ACC112 (cell line): ENCODE results near the gene MINDY4.

Experiments
- H2AFZ ChIP-seq: fragments of 200-600 bp; sonication (generic); one replicate; pipeline ENCODE4 v1.6.0; 2017; ENCODE audit warnings: antibody characterized with exemption, low read length; ENCODE audit not compliant: unreplicated experiment
- H3K27ac ChIP-seq: fragments of 200-600 bp; sonication (generic); 2 replicates; pipeline ENCODE4 v1.5.1; 2014; ENCODE audit warnings: low read depth, mild to moderate bottlenecking, antibody characterized with exemption, low read length, moderate library complexity
- H3K27me3 ChIP-seq: fragments of 200-600 bp; sonication (generic); 2 replicates; pipeline ENCODE4 v1.6.1; 2014; ENCODE audit warnings: mild to moderate bottlenecking, antibody characterized with exemption, low read length, moderate library complexity, mixed read lengths; ENCODE audit not compliant: insufficient read depth
- H3K36me3 ChIP-seq: fragments of 200-600 bp; sonication (generic); 2 replicates; pipeline ENCODE4 v1.6.1; 2016; ENCODE audit warnings: mild to moderate bottlenecking, antibody characterized with exemption, low read length, moderate library complexity, mixed read lengths; ENCODE audit not compliant: insufficient read depth
- H3K4me1 ChIP-seq: fragments of 200-600 bp; sonication (generic); one replicate; pipeline ENCODE4 v1.6.1; 2016; ENCODE audit warnings: low read length, mixed read lengths; ENCODE audit not compliant: insufficient read depth, unreplicated experiment, control insufficient read depth
- H3K4me3 ChIP-seq: fragments of 200-600 bp; sonication (generic); 2 replicates; pipeline ENCODE4 v1.5.1; 2014; ENCODE audit warnings: mild to moderate bottlenecking, low read depth, low read length
- H3K79me2 ChIP-seq: fragments of 200-600 bp; sonication (generic); one replicate; pipeline ENCODE4 v1.6.0; 2016; ENCODE audit warnings: low read length; ENCODE audit not compliant: control insufficient read depth, unreplicated experiment, insufficient read depth

Gene MINDY4

GRCh38 chr7:30755384-30756154 is 15.6 kb upstream of the MINDY4 start:
- H3K79me2 ChIP-seq: no peaks in the 10 kb centered on the region
- H3K36me3 ChIP-seq: no peaks in the 10 kb centered on the region
- peaks cover 19% of the 10 kb centered on the region for H3K4me1 ChIP-seq
- no peak overlapping the region for H3K27ac ChIP-seq
- no peaks in the 10 kb centered on the region for H3K27me3 ChIP-seq
- no peak overlapping the region for H3K4me3 ChIP-seq
- no peak overlapping the region for H2AFZ ChIP-seq

- H3K4me3 ChIP-seq: no peak overlapping the region
- peaks cover 8% of the 10 kb centered on the region for H3K4me1 ChIP-seq
- H2AFZ ChIP-seq: no peak overlapping the region
- peaks cover 14% of the 10 kb centered on the region; the same call in 1 of the 2 replicates for H3K27me3 ChIP-seq
- H3K27ac ChIP-seq: no peak overlapping the region
- H3K79me2 ChIP-seq: no peaks in the 10 kb centered on the region
- H3K36me3 ChIP-seq: no peaks in the 10 kb centered on the region
These were observed 13.9 kb upstream of the MINDY4 start for GRCh38 chr7:30757342-30757692.

GRCh38 chr7:30760514-30761213 is 10.6 kb upstream of the MINDY4 start:
- Histone ChIP-seq H3K4me1 (peaks cover 7% of the 10 kb centered on the region), H3K4me3 (no peak overlapping the region), H3K27ac (no peak overlapping the region), H2AFZ (no peak overlapping the region), H3K79me2 (no peaks in the 10 kb centered on the region), H3K27me3 (peaks cover 14% of the 10 kb centered on the region; the same call in 1 of the 2 replicates), H3K36me3 (no peaks in the 10 kb centered on the region)

DNA sequence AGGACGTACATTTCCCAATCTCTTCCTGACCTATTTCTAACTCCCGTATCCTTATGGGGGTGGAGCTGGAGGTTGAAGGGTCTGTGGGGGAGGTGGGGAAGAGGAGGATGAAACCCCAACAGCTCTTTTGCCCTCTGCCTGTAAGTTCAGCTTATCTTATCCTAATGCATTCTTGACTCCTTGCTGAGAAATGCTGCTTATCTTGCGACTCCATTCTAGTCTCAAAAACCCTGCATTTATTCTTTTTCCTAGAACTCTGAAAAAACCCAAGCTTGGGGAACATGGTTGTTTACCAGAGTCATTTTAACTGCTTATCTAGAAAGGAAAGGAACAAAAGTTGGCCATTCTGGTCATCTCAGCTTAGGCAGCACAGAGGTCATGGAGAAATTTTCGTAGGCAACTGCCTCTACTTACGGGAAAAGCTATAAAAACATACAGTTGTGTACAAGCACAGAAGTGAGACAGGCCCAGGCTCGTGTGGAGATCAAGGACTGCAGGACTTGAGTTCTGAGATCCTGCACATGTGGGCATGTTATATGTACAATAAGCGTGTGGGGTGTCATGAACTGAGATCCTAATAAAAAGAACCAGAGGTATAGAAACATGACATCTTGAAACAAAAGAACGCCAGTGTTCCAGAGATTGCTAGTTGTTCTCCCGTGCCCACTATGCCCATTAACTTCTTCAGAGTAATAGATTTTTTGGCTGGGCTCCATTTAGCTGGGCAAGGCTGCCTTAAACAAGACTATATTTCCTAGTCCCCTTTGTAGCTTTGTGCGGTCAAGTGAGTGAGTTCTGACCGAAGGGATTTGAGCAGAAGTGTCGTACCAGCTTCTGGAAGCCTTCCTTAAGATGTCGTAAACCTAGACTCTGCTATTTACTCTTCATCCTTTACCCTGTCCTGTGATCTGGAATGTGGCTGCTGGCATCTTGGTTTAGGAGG is 9.7 kb upstream of the MINDY4 start:
- peaks cover 14% of the 10 kb centered on the region; the same call in 1 of the 2 replicates for H3K27me3 ChIP-seq
- H3K36me3 ChIP-seq: no peaks in the 10 kb centered on the region
- no peak overlapping the region for H3K4me3 ChIP-seq
- H3K4me1 ChIP-seq: peaks cover 7% of the 10 kb centered on the region
- no peak overlapping the region for H3K27ac ChIP-seq
- H2AFZ ChIP-seq: no peak overlapping the region
- no peaks in the 10 kb centered on the region for H3K79me2 ChIP-seq

- H3K4me1 ChIP-seq: peaks cover 7% of the 10 kb centered on the region
- peak overlapping the region; percentile 9 for H2AFZ ChIP-seq
- no peak overlapping the region; the same call in 1 of the 2 replicates for H3K27ac ChIP-seq
- H3K4me3 ChIP-seq: no peak overlapping the region
- H3K36me3 ChIP-seq: no peaks in the 10 kb centered on the region
- no peaks in the 10 kb centered on the region for H3K79me2 ChIP-seq
- peaks cover 14% of the 10 kb centered on the region; the same call in 1 of the 2 replicates for H3K27me3 ChIP-seq
These were observed 6.9 kb upstream of the MINDY4 start for GRCh38 chr7:30764030-30764975.

GRCh38 chr7:30765408-30765807 is 5.8 kb upstream of the MINDY4 start:
- Histone ChIP-seq H3K36me3 (no peaks in the 10 kb centered on the region), H3K4me3 (no peak overlapping the region), H3K79me2 (no peaks in the 10 kb centered on the region), H2AFZ (no peak overlapping the region), H3K4me1 (peaks cover 7% of the 10 kb centered on the region), H3K27ac (no peak overlapping the region), H3K27me3 (peaks cover 14% of the 10 kb centered on the region; the same call in 1 of the 2 replicates)

DNA sequence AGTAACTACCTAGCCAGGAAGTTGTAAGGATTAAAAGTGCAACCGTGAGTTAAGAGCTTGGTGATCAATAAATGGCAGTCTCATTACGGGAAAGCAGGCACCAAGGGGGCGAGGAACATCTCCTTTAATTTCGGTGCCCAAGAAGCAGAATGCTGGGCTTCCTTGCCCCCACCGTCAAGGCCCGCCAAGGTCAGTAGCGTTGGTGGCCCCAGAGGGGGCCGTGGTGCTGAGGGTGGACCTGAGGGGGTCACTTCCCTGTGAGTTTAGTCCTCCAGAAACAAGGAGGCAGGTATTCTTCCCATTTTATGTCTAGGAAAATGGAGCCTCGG is 408 bp upstream of the MINDY4 start:
- H3K4me1 ChIP-seq: peaks cover 7% of the 10 kb centered on the region
- H3K36me3 ChIP-seq: no peaks in the 10 kb centered on the region
- no peak overlapping the region for H3K27ac ChIP-seq
- peak overlapping the region; percentile 63 for H2AFZ ChIP-seq
- peak overlapping the region; percentile 94 for H3K4me3 ChIP-seq
- H3K79me2 ChIP-seq: peaks cover 8% of the 10 kb centered on the region
- H3K27me3 ChIP-seq: no peaks in the 10 kb centered on the region

- H3K27me3 ChIP-seq: no peaks in the 10 kb centered on the region
- peak overlapping the region; percentile 94 for H3K4me3 ChIP-seq
- H3K36me3 ChIP-seq: no peaks in the 10 kb centered on the region
- no peak overlapping the region for H3K27ac ChIP-seq
- H3K4me1 ChIP-seq: peaks cover 7% of the 10 kb centered on the region
- H3K79me2 ChIP-seq: peaks cover 8% of the 10 kb centered on the region
- peak overlapping the region; percentile 63 for H2AFZ ChIP-seq
These were observed 736 bp downstream of the MINDY4 start for GRCh38 chr7:30771880-30772425.

- H3K79me2 ChIP-seq: peaks cover 10% of the 10 kb centered on the region
- H3K4me1 ChIP-seq: peaks cover 7% of the 10 kb centered on the region
- H3K27ac ChIP-seq: no peak overlapping the region
- H3K4me3 ChIP-seq: peak overlapping the region; percentile 94; the same call in 1 of the 2 replicates
- no peaks in the 10 kb centered on the region for H3K27me3 ChIP-seq
- H2AFZ ChIP-seq: no peak overlapping the region
- no peaks in the 10 kb centered on the region for H3K36me3 ChIP-seq
These were observed 1.8 kb downstream of the MINDY4 start for GRCh38 chr7:30772984-30773383.
